Heart right ventricle (tissue), 16 donors: ENCODE data around the gene QSOX1. TPM values are rescaled to one million over a fixed set of nuclear protein-coding genes. Genes with fewer than 3 reads are reported as not detected.
A peak's percentile ranks its signal among the peaks of the same experiment; 100 is the strongest.

Experiments used
- ATAC-seq, 8 donors: fragments of 200-7000 bp; cut with Tn5 transposase; one replicate each; pipeline ENCODE4 v1.9.1; 2020; ENCODE audit warnings: mild to moderate bottlenecking in 8 of 8, moderate library complexity in 8 of 8, moderate number of reproducible peaks in 1 of 8
- DNase-seq, 2 donors: peaks; one replicate each; pipeline ENCODE4 v3.0.0-alpha.2; 2020
- H3K27ac ChIP-seq, 10 donors: fragments of 200-600 bp; sonication (generic) in 2 of 10; one replicate each; pipeline versions ENCODE4 v1.5.0 to v1.8.0; 2020 to 2022; ENCODE audit warnings: mild to moderate bottlenecking in 3 of 10
- H3K27me3 ChIP-seq, 7 donors: fragments of 200-600 bp; one replicate each; pipeline ENCODE4 v1.8.0; 2021 to 2022; ENCODE audit warnings: mild to moderate bottlenecking in 2 of 7
- H3K36me3 ChIP-seq, 9 donors: fragments of 200-600 bp; sonication (generic) in 1 of 9; one replicate each; pipeline versions ENCODE4 v1.5.0 to v1.8.0; 2020 to 2022; ENCODE audit warnings: mild to moderate bottlenecking in 2 of 9
- H3K4me1 ChIP-seq, 9 donors: fragments of 200-600 bp; sonication (generic) in 1 of 9; one replicate each; pipeline versions ENCODE4 v1.5.0 to v1.8.0; 2020 to 2022; ENCODE audit warnings: mild to moderate bottlenecking in 4 of 9
- H3K4me3 ChIP-seq, 10 donors: fragments of 200-600 bp; sonication (generic) in 2 of 10; one replicate each; pipeline versions ENCODE4 v1.5.0 to v1.8.0; 2020 to 2022; ENCODE audit warnings: mild to moderate bottlenecking in 7 of 10, moderate library complexity in 2 of 10
- H3K9me3 ChIP-seq, 11 donors: fragments of 200-600 bp in 10 of 11; sonication (generic) in 2 of 11; one replicate each; pipeline versions ENCODE4 v1.5.0 to v1.8.0; 2013 to 2022; ENCODE audit warnings: mild to moderate bottlenecking in 2 of 11, control low read depth in 1 of 11, moderate library complexity in 1 of 11
- WGBS, 2 donors: extraction: QIAGEN DNeasy Blood & Tissue Kit; methylation state at CpG; one replicate each; pipeline ENCODE4 v1.1.7; 2013; ENCODE audit warnings: inconsistent platforms in 1 of 2; 5-methylcytosine and 5-hydroxymethylcytosine counted together
- intact Hi-C, 10 donors: fragments of 100-400 bp; cut with DNase I; formaldehyde crosslinking; loops; one replicate each; pipeline versions ENCODE4 v1.11.1 to v1.14.2; 2022
- polyA plus RNA-seq, 2 donors: library from polyadenylated mRNA; stranded (reverse); fragments of 200-250 nt; gene quantifications; one replicate each; pipeline ENCODE4 v1.2.3, GENCODE V29; 2013
- total RNA-seq, 10 donors: library from RNA; stranded (reverse); fragmentation: NEBNext Ultra II Directional in 3 of 10; extraction: Animal tissue kit (Norgen Biotek cat#: 25700) in 3 of 10; gene quantifications; one replicate each; pipeline versions ENCODE4 v1.2.1 to v1.2.4, GENCODE V29; 2021 to 2023
- TF ChIP-seq, protein P1 (sequence below), 9 donors: fragments of 200-600 bp; sonication (generic) in 2 of 9; IDR thresholded peaks; one replicate each; pipeline versions ENCODE4 v1.5.0 to v1.8.0; 2021 to 2022; ENCODE audit warnings: antibody characterized with exemption in 9 of 9, mild to moderate bottlenecking in 5 of 9, moderate library complexity in 1 of 9
- donor health status: Arrhythmogenic right ventricular cardiomyopathy.
- donor health status: ischemic (EF 13 %, LVEDD 7.1; RV severe dilation, severe dysfunction).
- donor health status: healthy with polysubstance abuse.
- donor health status: DM: no; HTN: yes; CAD: no.
- donor health status: DM: no; HTN: no; CAD: no.
- donor health status: ischemic (EF 25% LVEDD 6.9; RV normal size, moderate dysfunction).
- donor health status: ischemic (EF 25% LVEDD 5.7; RV mildly dilated, moderate dysfunction).
- donor health status: healthy.
- donor health status: DM: yes; HTN: yes; CAD: no.
- donor health status: Ischemic cardiomyopathy.
- donor health status: ischemic (EF 35%, LVEDD 5.7; RV mildly dilated, moderate dysfunction).
- donor health status: nonischemic (EF 11% LVEDD 7.7; RV severe dilation, severe dysfunction).
- donor health status: DM: yes; HTN: yes; CAD: no.
- donor health status: PGD.
- donor health status: ischemic (EF 29% LVEDD 5.4; RV normal size, mild dysfunction).
- donor health status: nonischemic (EF 23%, LVEDD 6.1; RV moderate dilation, normal function).

Gene QSOX1
- total and polyA plus RNA-seq, 12 donors = 43.5 to 198 (median 84.6) TPM

DNA sequence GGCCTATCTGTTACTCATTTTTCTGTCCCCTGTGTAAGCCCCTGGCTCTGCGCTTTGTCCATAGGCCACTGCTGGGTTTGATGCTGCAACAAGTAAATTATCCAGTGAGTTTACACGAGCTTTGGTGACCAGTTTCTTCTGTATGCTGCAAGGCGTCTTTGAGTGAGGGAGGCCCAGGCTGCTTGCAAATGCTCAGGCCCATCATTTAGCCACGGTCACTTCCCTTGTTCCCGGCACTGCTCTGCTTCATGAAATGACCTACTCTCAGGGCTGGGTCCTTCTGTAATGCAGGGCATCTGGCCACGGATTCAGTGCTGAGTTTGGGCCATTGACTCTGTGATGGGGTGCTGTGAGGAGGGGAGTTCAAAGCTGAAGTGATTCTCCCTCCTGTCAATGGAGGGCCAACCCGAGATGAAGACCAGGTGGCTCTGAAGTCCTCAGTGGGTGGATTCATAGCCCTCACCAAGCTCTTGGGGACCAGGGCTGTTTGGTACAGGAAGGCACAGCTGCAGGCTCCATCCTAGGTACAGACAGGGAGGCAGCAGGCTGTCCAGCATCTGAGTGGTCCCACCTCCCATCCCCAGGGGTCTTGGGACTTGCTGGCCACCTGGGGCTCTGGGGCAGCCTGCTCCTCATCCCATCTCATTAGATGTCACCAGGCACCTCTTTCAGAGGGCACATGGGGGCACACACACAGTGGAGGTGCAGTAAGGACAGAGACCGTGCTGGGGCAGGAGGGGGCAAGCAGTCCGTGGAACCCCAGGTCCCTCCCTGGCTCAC is 97.0 kb downstream of the QSOX1 start:
- TF ChIP-seq, protein P1, sequence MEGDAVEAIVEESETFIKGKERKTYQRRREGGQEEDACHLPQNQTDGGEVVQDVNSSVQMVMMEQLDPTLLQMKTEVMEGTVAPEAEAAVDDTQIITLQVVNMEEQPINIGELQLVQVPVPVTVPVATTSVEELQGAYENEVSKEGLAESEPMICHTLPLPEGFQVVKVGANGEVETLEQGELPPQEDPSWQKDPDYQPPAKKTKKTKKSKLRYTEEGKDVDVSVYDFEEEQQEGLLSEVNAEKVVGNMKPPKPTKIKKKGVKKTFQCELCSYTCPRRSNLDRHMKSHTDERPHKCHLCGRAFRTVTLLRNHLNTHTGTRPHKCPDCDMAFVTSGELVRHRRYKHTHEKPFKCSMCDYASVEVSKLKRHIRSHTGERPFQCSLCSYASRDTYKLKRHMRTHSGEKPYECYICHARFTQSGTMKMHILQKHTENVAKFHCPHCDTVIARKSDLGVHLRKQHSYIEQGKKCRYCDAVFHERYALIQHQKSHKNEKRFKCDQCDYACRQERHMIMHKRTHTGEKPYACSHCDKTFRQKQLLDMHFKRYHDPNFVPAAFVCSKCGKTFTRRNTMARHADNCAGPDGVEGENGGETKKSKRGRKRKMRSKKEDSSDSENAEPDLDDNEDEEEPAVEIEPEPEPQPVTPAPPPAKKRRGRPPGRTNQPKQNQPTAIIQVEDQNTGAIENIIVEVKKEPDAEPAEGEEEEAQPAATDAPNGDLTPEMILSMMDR (IDR thresholded peaks at IDR 0.05) = no peak

GRCh38 chr1:180252638-180253536 is 98.2 kb downstream of the QSOX1 start:
- Histone ChIP-seq H3K27me3 (peaks cover 0 to 66% (median 46%) of the 10 kb centered on the region in 7 donors), H3K9me3 (no peaks in the 10 kb centered on the region), H3K27ac (no peak overlapping the region), H3K36me3 (no peaks in the 10 kb centered on the region), H3K4me1 (no peaks in the 10 kb centered on the region), H3K4me3 (no peak overlapping the region)
- TF ChIP-seq, protein P1 (IDR thresholded peaks at IDR 0.05) = peak; percentile 57 to 90 (median 77)
- peak in 7 of 8 donors; percentile 31 to 74 (median 53) for ATAC-seq
- DNase-seq = peak; percentile 70 to 72
- intact Hi-C loops = loop anchor here (1.0 to 10.0 kb wide), 8 partner anchors 162 to 232 kb away; no protein-coding TSS in a partner anchor
- WGBS, 2 donors = 64 to 71% methylated on average over 12 of the region's 12 CpGs

More for the DNA sequence above, 97.0 kb downstream of the QSOX1 start:
- Histone ChIP-seq H3K4me1 (no peaks in the 10 kb centered on the region), H3K27me3 (peaks cover 0 to 56% (median 35%) of the 10 kb centered on the region in 7 donors), H3K4me3 (no peak overlapping the region), H3K27ac (no peak overlapping the region), H3K36me3 (no peaks in the 10 kb centered on the region), H3K9me3 (no peaks in the 10 kb centered on the region)
- intact Hi-C loops = loop anchor here (1.0 to 10.0 kb wide), 8 partner anchors 163 to 233 kb away; no protein-coding TSS in a partner anchor
- 72 to 85% methylated on average over 9 of the region's 9 CpGs for WGBS, 2 donors
- DNase-seq (no peak), ATAC-seq (no peak)

Other genes with a start within 250 kb of the QSOX1 start
- gene CEP350, start 200.1 kb upstream of the QSOX1 start, total RNA-seq = 10 to 100 TPM; 23.2 to 46.3 (median 39.0) TPM
- gene CEP350, start 200.1 kb upstream of the QSOX1 start, polyA plus RNA-seq = 1 to 10 TPM; 3.7 to 9.0 TPM
- not detected for gene LHX4, start 75.4 kb downstream of the QSOX1 start, total RNA-seq
- under 1 TPM in 1 of 2 donors, not detected in 1; under 0.01 TPM for gene LHX4, start 75.4 kb downstream of the QSOX1 start, polyA plus RNA-seq